LNCaP clone FGC (cell line): ENCODE data around the gene ANXA2R.

Experiments used
- DNase-seq: peaks from one replicate; pipeline ENCODE4 v3.0.0-alpha.2; 2011; ENCODE audit warnings: low read depth
- H3K4me3 ChIP-seq: 2 replicates; pipeline ENCODE4 v1.5.1; 2011; ENCODE audit warnings: mild to moderate bottlenecking, low read depth, low read length, control low read depth
- CTCF ChIP-seq: IDR thresholded peaks from 2 replicates; pipeline ENCODE4 v1.5.1; 2012; ENCODE audit warnings: mild to moderate bottlenecking; ENCODE audit not compliant: control insufficient read depth, insufficient read depth; ENCODE audit errors: extremely low read depth

The ANXA2R gene

GRCh38 chr5:43005031-43005430, 35.1 kb downstream of the ANXA2R start:
- H3K4me3 ChIP-seq: no peak overlapping the region
- DNase-seq: no peak
- TF ChIP-seq CTCF: no peak

- no peak for TF ChIP-seq CTCF
- DNase-seq: no peak
- H3K4me3 ChIP-seq: no peak overlapping the region
Measured at GRCh38 chr5:43001748-43002147, 38.4 kb downstream of the ANXA2R start.

- H3K4me3 ChIP-seq: no peak overlapping the region
- DNase-seq: no peak
- no peak for TF ChIP-seq CTCF
Measured at GRCh38 chr5:43000914-43001313, 39.2 kb downstream of the ANXA2R start.

- no peak for TF ChIP-seq CTCF
- no peak for DNase-seq
- H3K4me3 ChIP-seq: no peak overlapping the region
Measured at GRCh38 chr5:43000111-43000840, 39.8 kb downstream of the ANXA2R start.

GRCh38 chr5:42995360-42995751, 44.8 kb downstream of the ANXA2R start:
- peak overlapping the region; percentile 49; the same call in 1 of the 2 replicates for H3K4me3 ChIP-seq
- no peak for DNase-seq
- TF ChIP-seq CTCF: no peak

- peak; percentile 82 for TF ChIP-seq CTCF
- peak; percentile 48 for DNase-seq
- peak overlapping the region; percentile 49 for H3K4me3 ChIP-seq
Measured at GRCh38 chr5:42994555-42995359, 45.4 kb downstream of the ANXA2R start.
